Epithelial cell of esophagus (primary cell): ENCODE results near the gene GTPBP6.

Experiments
- DNase-seq: peaks from one replicate; pipeline ENCODE4 v3.0.0; 2010; ENCODE audit warnings: low read depth
- H3K4me3 ChIP-seq: 2 replicates; pipeline ENCODE4 v1.5.1; 2011; ENCODE audit warnings: mild to moderate bottlenecking, low read length, control low read depth
- TF ChIP-seq, protein P1 (sequence below): IDR thresholded peaks from 2 replicates; pipeline ENCODE4 v1.5.1; 2011; ENCODE audit warnings: low read depth, mild to moderate bottlenecking, low read length, control low read depth, inconsistent platforms; ENCODE audit not compliant: insufficient read depth; ENCODE audit errors: missing control alignments

GTPBP6 gene

DNA sequence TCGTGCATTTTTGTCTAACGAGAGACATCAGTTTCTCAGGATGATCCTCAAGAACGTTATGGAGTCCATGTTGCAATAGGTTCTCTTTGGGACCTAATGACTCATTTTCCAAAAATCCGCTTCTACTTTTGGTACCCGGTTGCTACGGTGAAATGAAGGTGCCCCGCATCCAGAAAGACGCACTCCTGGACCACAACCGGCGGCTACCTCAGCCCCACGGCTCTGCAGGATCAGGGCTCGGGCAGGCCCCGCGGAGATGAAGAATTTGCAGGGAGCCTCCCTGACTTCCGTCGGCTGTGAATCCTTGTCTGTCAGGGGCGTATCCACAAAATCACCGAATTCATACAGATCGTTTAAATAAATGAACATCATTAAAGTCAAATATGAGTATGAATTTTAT, 15.6 kb downstream of the GTPBP6 start:
- no peak for DNase-seq
- TF ChIP-seq, protein P1, sequence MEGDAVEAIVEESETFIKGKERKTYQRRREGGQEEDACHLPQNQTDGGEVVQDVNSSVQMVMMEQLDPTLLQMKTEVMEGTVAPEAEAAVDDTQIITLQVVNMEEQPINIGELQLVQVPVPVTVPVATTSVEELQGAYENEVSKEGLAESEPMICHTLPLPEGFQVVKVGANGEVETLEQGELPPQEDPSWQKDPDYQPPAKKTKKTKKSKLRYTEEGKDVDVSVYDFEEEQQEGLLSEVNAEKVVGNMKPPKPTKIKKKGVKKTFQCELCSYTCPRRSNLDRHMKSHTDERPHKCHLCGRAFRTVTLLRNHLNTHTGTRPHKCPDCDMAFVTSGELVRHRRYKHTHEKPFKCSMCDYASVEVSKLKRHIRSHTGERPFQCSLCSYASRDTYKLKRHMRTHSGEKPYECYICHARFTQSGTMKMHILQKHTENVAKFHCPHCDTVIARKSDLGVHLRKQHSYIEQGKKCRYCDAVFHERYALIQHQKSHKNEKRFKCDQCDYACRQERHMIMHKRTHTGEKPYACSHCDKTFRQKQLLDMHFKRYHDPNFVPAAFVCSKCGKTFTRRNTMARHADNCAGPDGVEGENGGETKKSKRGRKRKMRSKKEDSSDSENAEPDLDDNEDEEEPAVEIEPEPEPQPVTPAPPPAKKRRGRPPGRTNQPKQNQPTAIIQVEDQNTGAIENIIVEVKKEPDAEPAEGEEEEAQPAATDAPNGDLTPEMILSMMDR, result no peak
- H3K4me3 ChIP-seq, result no peak overlapping the region

DNA sequence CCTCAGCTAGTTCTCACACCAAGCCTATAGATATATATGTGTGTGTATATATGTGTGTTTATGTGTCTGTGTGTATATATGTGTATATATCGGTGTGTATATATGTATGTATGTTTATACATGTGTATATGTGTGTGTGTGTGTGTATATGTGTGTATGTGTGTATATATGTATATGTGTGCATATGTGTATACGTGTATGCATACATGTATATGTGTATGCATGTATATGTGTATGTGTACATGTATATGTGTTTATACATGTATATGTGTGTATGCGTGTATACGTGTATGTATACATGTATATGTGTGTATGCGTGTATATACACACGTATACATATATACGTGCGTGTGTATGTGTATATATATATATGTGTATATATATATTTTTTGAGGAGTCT, 18.3 kb downstream of the GTPBP6 start:
- TF ChIP-seq, protein P1, result no peak
- H3K4me3 ChIP-seq, result no peak overlapping the region
- no peak for DNase-seq

DNA sequence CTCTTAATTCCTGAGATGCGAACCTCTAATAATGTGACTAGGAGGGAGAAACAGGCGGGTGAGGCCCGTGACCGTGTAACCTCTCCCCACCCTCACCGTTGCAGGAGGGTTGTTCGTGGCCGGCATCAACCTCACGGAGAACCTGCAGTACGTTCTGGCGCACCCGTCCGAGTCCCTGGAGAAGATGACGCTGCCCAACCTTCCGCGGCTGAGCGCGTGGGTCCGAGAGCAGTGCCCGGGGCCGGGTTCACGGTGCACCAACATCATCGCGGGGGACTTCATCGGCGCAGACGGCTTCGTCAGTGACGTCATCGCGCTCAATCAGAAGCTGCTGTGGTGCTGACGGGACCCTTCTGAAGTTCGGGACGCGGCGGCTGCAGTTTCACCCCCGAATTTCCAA, 19.6 kb downstream of the GTPBP6 start:
- H3K4me3 ChIP-seq, result no peak overlapping the region
- DNase-seq, result no peak
- TF ChIP-seq, protein P1, result no peak

DNA sequence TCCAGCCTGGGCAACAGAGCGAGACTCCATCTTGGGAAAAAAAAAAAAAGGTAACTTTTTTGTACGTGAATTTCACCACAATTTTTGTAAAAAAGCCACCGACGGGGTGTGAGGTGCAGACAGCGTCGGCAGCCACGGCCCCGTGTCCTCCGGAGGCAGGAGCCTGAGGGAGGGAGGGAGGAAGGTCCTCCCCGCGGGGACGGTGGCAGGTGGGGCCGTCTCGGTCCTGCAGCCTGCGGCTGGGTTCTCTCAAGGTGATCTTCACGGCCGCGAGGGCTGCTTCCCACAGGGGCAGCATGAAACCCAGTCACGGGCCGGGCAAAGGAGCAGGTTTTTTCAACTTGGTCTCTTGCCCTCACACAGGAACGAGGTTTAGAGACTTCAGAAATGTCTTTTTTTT, 23.5 kb downstream of the GTPBP6 start:
- no peak overlapping the region for H3K4me3 ChIP-seq
- no peak for DNase-seq
- TF ChIP-seq, protein P1, result no peak

DNA sequence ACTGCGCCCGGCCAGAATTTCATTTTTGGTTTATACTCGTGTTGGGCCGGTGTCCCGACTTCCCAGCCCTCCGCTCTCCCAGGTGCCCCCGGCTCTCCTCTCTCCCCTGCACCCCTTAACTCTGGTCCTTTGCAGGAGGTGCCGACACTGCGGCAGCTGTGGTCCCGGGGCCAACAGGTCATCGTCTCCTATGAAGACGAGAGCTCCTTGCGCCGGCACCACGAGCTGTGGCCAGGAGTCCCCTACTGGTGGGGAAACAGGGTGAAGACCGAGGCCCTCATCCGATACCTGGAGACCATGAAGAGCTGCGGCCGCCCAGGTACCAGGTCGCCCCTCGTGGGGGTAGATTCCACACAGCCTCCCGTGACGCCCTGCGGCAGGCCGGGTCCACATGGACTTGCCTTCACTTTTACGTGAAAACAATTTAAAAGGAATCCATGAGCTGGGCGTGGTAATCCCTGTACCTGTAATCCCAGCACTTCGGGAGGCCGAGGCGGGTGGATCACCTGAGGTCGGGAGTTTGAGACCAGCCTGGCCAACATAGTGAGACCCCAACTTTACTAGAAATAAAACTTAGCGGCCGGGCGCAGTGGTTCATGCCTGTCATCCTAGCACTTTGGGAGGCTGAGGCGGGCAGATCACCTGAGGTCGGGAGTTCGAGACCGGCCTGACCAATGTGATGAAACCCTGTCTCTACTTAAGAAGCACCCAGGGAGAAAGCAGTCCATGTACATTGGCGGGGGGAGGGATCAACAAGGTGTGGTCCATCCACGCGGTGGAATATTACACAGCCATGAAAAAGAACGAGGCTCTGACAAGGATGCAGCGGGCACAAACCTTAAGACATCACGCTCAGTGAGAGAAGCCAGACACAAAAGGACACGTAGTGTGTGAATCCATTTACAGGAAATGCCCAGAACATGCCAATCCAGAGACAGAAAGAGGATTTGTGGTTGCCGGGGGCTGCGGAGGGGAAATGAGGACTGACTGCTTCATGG, 25.4 kb downstream of the GTPBP6 start:
- H3K4me3 ChIP-seq, result no peak overlapping the region
- TF ChIP-seq, protein P1, result no peak
- DNase-seq, result no peak

DNA sequence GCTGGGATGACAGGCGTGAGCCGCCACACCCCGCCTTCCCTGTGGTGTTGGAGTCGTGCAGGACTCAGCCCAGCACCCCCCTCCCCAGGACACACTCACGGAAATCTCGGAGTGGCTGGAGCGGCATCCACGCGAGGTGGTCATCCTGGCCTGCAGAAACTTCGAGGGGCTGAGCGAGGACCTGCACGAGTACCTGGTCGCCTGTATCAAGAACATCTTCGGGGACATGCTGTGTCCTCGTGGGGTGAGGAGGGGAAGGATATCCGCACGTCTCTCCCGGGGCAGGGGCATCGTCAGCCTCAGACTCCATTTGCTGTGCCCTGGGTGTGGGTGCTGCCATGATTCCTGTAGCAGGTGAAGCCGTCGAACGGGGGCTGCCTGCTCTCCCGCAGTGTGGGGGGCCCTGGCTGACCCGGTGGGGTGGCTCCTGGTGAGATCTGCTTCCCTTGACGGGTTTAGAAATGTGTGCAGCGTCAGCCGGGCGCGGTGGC, 27.1 kb downstream of the GTPBP6 start:
- DNase-seq, result no peak
- TF ChIP-seq, protein P1, result no peak
- H3K4me3 ChIP-seq, result no peak overlapping the region

DNA sequence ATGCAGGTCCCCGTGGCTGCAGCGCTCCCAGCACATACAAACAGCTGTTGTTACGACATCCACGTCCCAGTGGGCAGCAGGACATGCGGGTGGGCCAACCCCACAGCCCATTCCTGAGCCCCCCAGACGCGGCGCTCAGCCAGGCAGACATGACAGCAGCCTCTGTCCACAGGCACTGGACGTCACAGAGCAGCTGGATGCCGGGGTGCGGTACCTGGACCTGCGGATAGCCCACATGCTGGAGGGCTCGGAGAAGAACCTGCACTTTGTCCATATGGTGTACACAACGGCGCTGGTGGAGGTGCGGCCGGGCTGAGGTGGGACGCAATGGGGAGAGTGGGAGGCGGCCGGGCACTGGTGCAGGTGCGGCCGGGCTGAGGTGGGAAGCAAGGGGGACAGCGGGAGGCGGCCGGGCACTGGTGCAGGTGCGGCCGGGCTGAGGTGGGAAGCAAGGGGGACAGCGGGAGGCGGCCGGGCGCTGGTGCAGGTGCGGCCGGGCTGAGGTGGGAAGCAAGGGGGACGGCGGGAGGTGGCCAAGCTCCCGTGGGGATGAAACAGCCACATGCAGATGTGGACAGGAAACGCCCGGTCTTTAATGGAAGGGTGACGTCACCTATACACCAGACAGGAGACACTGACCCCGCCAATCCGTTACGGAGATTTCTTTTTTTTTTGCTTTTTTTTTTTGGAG, 28.0 kb downstream of the GTPBP6 start:
- H3K4me3 ChIP-seq, result no peak overlapping the region
- TF ChIP-seq, protein P1, result no peak
- no peak for DNase-seq
